Stimulated activated CD8-positive, alpha-beta memory T cell treated with anti-CD3 and anti-CD28 coated beads, Interleukin-15, amount 100 ng/mL, for 24 hours (primary cell): ENCODE data around the gene SAMD5.
"Not testable (repeated sequence)": the region's sequence is repeated elsewhere in the genome, so short reads cannot be mapped to it uniquely, and the experiment has no call there.

Source experiments
- DNase-seq: peaks from one replicate; pipeline ENCODE4 v3.0.0-alpha.2; 2020; ENCODE audit warnings: low read depth

SAMD5 gene

GRCh38 chr6:147528511-147529145, 20.1 kb downstream of the SAMD5 start:
- DNase-seq = no peak

GRCh38 chr6:147530132-147531060, 21.9 kb downstream of the SAMD5 start:
- DNase-seq = no peak

- DNase-seq = no peak
Observed at GRCh38 chr6:147531321-147531720, 22.8 kb downstream of the SAMD5 start.

- DNase-seq = no peak
Observed at GRCh38 chr6:147534116-147534860, 25.8 kb downstream of the SAMD5 start.

- no peak for DNase-seq
Observed at GRCh38 chr6:147538821-147539220, 30.3 kb downstream of the SAMD5 start.

- DNase-seq = no peak
Observed at GRCh38 chr6:147540075-147540474, 31.6 kb downstream of the SAMD5 start.

- DNase-seq = not testable (repeated sequence)
Observed at GRCh38 chr6:147542436-147542835, 33.9 kb downstream of the SAMD5 start.

GRCh38 chr6:147544420-147544819, 35.9 kb downstream of the SAMD5 start:
- DNase-seq = no peak

- no peak for DNase-seq
Observed at GRCh38 chr6:147546501-147547368, 38.2 kb downstream of the SAMD5 start.

- no peak for DNase-seq
Observed at GRCh38 chr6:147547369-147547902, 38.9 kb downstream of the SAMD5 start.

- DNase-seq = no peak
Observed at GRCh38 chr6:147548921-147549475, 40.5 kb downstream of the SAMD5 start.

- no peak for DNase-seq
Observed at GRCh38 chr6:147549531-147549930, 41.0 kb downstream of the SAMD5 start.

- DNase-seq = no peak
Observed at GRCh38 chr6:147551976-147552375, 43.5 kb downstream of the SAMD5 start.

GRCh38 chr6:147553099-147553498, 44.6 kb downstream of the SAMD5 start:
- no peak for DNase-seq

- no peak for DNase-seq
Observed at GRCh38 chr6:147554281-147554680, 45.8 kb downstream of the SAMD5 start.

- DNase-seq = no peak
Observed at GRCh38 chr6:147559006-147559405, 50.5 kb downstream of the SAMD5 start.

- no peak for DNase-seq
Observed at GRCh38 chr6:147560670-147561069, 52.2 kb downstream of the SAMD5 start.

- no peak for DNase-seq
Observed at GRCh38 chr6:147561726-147562125, 53.2 kb downstream of the SAMD5 start.

- DNase-seq = no peak
Observed at GRCh38 chr6:147563472-147563871, 55.0 kb downstream of the SAMD5 start.

- DNase-seq = no peak
Observed at GRCh38 chr6:147564556-147564955, 56.1 kb downstream of the SAMD5 start.
